BE2C (cell line): ENCODE results near the gene MLF2.

ENCODE experiments used
- DNase-seq: peaks from one replicate; pipeline ENCODE4 v3.0.0-alpha.2; 2020
- H3K27me3 ChIP-seq: fragments of 250-450 bp; sonication (Bioruptor Pico); 2 replicates; pipeline ENCODE4 v1.5.1; 2020; ENCODE audit warnings: mild to moderate bottlenecking
- H3K36me3 ChIP-seq: fragments of 250-450 bp; sonication (Bioruptor Pico); 2 replicates; pipeline ENCODE4 v1.5.1; 2020; ENCODE audit warnings: mild to moderate bottlenecking
- H3K4me1 ChIP-seq: fragments of 250-450 bp; sonication (Bioruptor Pico); 2 replicates; pipeline ENCODE4 v1.5.1; 2020
- H3K4me3 ChIP-seq: 2 replicates; pipeline ENCODE4 v1.5.1; 2011; ENCODE audit warnings: low read depth, low read length
- H3K9me3 ChIP-seq: fragments of 250-450 bp; sonication (Bioruptor Pico); 2 replicates; pipeline ENCODE4 v1.5.1; 2020
- TF ChIP-seq, protein P1 (sequence below): IDR thresholded peaks from 2 replicates; pipeline ENCODE4 v1.5.1; 2012; ENCODE audit warnings: mild to moderate bottlenecking, low read depth, low read length

Gene MLF2

GRCh38 chr12:6699259-6699988, 53.5 kb downstream of the MLF2 start:
- Histone ChIP-seq H3K4me3 (peak overlapping the region; percentile 67), H3K4me1 (no peaks in the 10 kb centered on the region), H3K36me3 (no peaks in the 10 kb centered on the region), H3K27me3 (no peaks in the 10 kb centered on the region), H3K9me3 (no peaks in the 10 kb centered on the region)
- DNase-seq: no peak
- TF ChIP-seq, protein P1, sequence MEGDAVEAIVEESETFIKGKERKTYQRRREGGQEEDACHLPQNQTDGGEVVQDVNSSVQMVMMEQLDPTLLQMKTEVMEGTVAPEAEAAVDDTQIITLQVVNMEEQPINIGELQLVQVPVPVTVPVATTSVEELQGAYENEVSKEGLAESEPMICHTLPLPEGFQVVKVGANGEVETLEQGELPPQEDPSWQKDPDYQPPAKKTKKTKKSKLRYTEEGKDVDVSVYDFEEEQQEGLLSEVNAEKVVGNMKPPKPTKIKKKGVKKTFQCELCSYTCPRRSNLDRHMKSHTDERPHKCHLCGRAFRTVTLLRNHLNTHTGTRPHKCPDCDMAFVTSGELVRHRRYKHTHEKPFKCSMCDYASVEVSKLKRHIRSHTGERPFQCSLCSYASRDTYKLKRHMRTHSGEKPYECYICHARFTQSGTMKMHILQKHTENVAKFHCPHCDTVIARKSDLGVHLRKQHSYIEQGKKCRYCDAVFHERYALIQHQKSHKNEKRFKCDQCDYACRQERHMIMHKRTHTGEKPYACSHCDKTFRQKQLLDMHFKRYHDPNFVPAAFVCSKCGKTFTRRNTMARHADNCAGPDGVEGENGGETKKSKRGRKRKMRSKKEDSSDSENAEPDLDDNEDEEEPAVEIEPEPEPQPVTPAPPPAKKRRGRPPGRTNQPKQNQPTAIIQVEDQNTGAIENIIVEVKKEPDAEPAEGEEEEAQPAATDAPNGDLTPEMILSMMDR: no peak

- H3K36me3 ChIP-seq: no peaks in the 10 kb centered on the region
- DNase-seq: no peak
- no peaks in the 10 kb centered on the region for H3K27me3 ChIP-seq
- TF ChIP-seq, protein P1: no peak
- H3K9me3 ChIP-seq: no peaks in the 10 kb centered on the region
- H3K4me3 ChIP-seq: no peak overlapping the region
- no peaks in the 10 kb centered on the region for H3K4me1 ChIP-seq
Measured at GRCh38 chr12:6698352-6699046, 54.4 kb downstream of the MLF2 start.
